PC-9 (cell line): ENCODE results near the gene FAM184A. TPM values are rescaled to one million over a fixed set of nuclear protein-coding genes. Genes with fewer than 3 reads are reported as not detected.

ENCODE experiments used
- BruUV-seq: library from RNA; stranded (reverse); fragments of 400-500 nt; replicated peaks from 2 replicates; lab custom pipeline; 2021; lab: Mats Ljungman, UMichigan
- CTCF ChIA-PET: fragments of 300-600 bp; sonication (Branson Sonifier 250); formaldehyde crosslinking; loops from one replicate; lab custom pipeline; 2022; ENCODE audit warnings: antibody characterized with exemption; lab: Charles Lee
- POLR2A ChIA-PET: fragments of 300-600 bp; sonication (Branson Sonifier 250); formaldehyde crosslinking; loops from one replicate; lab custom pipeline; 2022; ENCODE audit warnings: antibody characterized with exemption; ENCODE audit not compliant: unreplicated experiment; lab: Charles Lee
- DNase-seq, 2 experiments: peaks; one replicate each; pipeline versions ENCODE4 v3.0.0 to v3.0.0-alpha.2; 2015 to 2022; ENCODE audit warnings: mixed read lengths in 1 of 2
- H2AFZ ChIP-seq: fragments of 200-600 bp; sonication (generic); 2 replicates; pipeline ENCODE4 v1.8.1; 2017; ENCODE audit warnings: antibody characterized with exemption
- H3F3A ChIP-seq: fragments of 200-600 bp; sonication (generic); 2 replicates; pipeline ENCODE4 v1.8.1; 2017; ENCODE audit warnings: antibody characterized with exemption, mild to moderate bottlenecking, low read depth; ENCODE audit not compliant: insufficient read depth
- H3K27ac ChIP-seq: fragments of 200-600 bp; sonication (generic); 2 replicates; pipeline ENCODE4 v1.6.1; 2016; ENCODE audit warnings: mixed run types
- H3K27me3 ChIP-seq: fragments of 200-600 bp; sonication (generic); 2 replicates; pipeline ENCODE4 v1.6.1; 2016; ENCODE audit warnings: low read depth, mixed run types; ENCODE audit not compliant: insufficient read depth
- H3K36me3 ChIP-seq: fragments of 200-600 bp; sonication (generic); 2 replicates; pipeline ENCODE4 v1.6.1; 2016; ENCODE audit warnings: low read depth, mixed run types
- H3K4me1 ChIP-seq: fragments of 200-600 bp; sonication (generic); replicated peaks from 2 replicates; pipeline ENCODE4 v1.6.1; 2016; ENCODE audit warnings: mixed run types; ENCODE audit not compliant: insufficient read depth
- H3K4me2 ChIP-seq: fragments of 200-600 bp; sonication (generic); 2 replicates; pipeline ENCODE4 v1.6.1; 2017; ENCODE audit warnings: mixed run types
- H3K4me3 ChIP-seq: fragments of 200-600 bp; sonication (generic); 2 replicates; pipeline ENCODE4 v1.6.1; 2016; ENCODE audit warnings: mixed run types
- H3K79me2 ChIP-seq: fragments of 200-600 bp; sonication (generic); 2 replicates; pipeline ENCODE4 v1.6.1; 2017; ENCODE audit warnings: low read depth, mixed run types
- H3K9me2 ChIP-seq: fragments of 200-600 bp; sonication (generic); 2 replicates; pipeline ENCODE4 v1.8.1; 2017; ENCODE audit warnings: mild to moderate bottlenecking; ENCODE audit not compliant: insufficient read depth
- H3K9me3 ChIP-seq: fragments of 200-600 bp; sonication (generic); 2 replicates; pipeline ENCODE4 v1.8.1; 2016; ENCODE audit warnings: low read depth; ENCODE audit not compliant: insufficient read depth
- H4K20me1 ChIP-seq: fragments of 200-600 bp; sonication (generic); 2 replicates; pipeline ENCODE4 v1.8.1; 2017; ENCODE audit not compliant: insufficient read depth
- CTCF ChIP-seq: fragments of 200-600 bp; sonication (generic); conservative IDR thresholded peaks from 2 replicates; pipeline ENCODE4 v1.6.1; 2017; ENCODE audit warnings: mixed run types, antibody characterized with exemption, mild to moderate bottlenecking, moderate library complexity
- EZH2 ChIP-seq: fragments of 200-600 bp; sonication (generic); IDR thresholded peaks from 2 replicates; pipeline ENCODE4 v1.8.0; 2017; ENCODE audit warnings: antibody characterized with exemption, low read depth
- intact Hi-C: fragments of 100-400 bp; cut with micrococcal nuclease; formaldehyde crosslinking; loops from one replicate; pipeline ENCODE4 v1.10.0; 2022; ENCODE audit not compliant: unreplicated experiment
- total RNA-seq: library from RNA; stranded (reverse); gene quantifications from 2 replicates; pipeline ENCODE4 v1.2.3, GENCODE V29; 2021

FAM184A gene
- total RNA-seq, 1 experiment from 2014 or later, result 0.85 TPM

GRCh38 chr6:119065382-119065781, 13.1 kb downstream of the FAM184A start:
- no peak overlapping the region for H2AFZ ChIP-seq
- H3K27me3 ChIP-seq, result no peaks in the 10 kb centered on the region
- no peaks in the 10 kb centered on the region for H3K9me3 ChIP-seq
- ChIA-PET CTCF (no interaction called here), POLR2A (no interaction called here)
- BruUV-seq, result no TSS peak
- H3K27ac ChIP-seq, result no peak overlapping the region
- H4K20me1 ChIP-seq, result no peaks in the 10 kb centered on the region; the same call in 1 of the 2 replicates
- H3K79me2 ChIP-seq, result no peaks in the 10 kb centered on the region
- no peaks in the 10 kb centered on the region for H3K4me1 ChIP-seq
- H3K4me2 ChIP-seq, result no peak overlapping the region
- no peak overlapping the region for H3K4me3 ChIP-seq
- no peak for DNase-seq
- H3K9me2 ChIP-seq, result no peaks in the 10 kb centered on the region
- no peak for TF ChIP-seq EZH2
- TF ChIP-seq CTCF, result no peak
- intact Hi-C loops, result no loop called here
- no peaks in the 10 kb centered on the region for H3K36me3 ChIP-seq
- no peaks in the 10 kb centered on the region for H3F3A ChIP-seq

- H3K27me3 ChIP-seq, result no peaks in the 10 kb centered on the region
- no peaks in the 10 kb centered on the region for H3K79me2 ChIP-seq
- H3K9me3 ChIP-seq, result no peaks in the 10 kb centered on the region
- H3K4me3 ChIP-seq, result no peak overlapping the region
- no peaks in the 10 kb centered on the region for H3K9me2 ChIP-seq
- H3K4me2 ChIP-seq, result no peak overlapping the region
- H3K4me1 ChIP-seq, result no peaks in the 10 kb centered on the region
- BruUV-seq, result no TSS peak
- TF ChIP-seq CTCF (no peak), EZH2 (no peak)
- intact Hi-C loops, result no loop called here
- DNase-seq, result no peak
- H3F3A ChIP-seq, result no peaks in the 10 kb centered on the region
- no peak overlapping the region for H3K27ac ChIP-seq
- ChIA-PET POLR2A (no interaction called here), CTCF (no interaction called here)
- no peak overlapping the region for H2AFZ ChIP-seq
- H3K36me3 ChIP-seq, result no peaks in the 10 kb centered on the region
- H4K20me1 ChIP-seq, result no peaks in the 10 kb centered on the region; the same call in 1 of the 2 replicates
Measured at GRCh38 chr6:119063491-119063890, 15.0 kb downstream of the FAM184A start.

GRCh38 chr6:119061215-119061614, 17.2 kb downstream of the FAM184A start:
- H3K79me2 ChIP-seq, result no peaks in the 10 kb centered on the region
- no peak overlapping the region for H2AFZ ChIP-seq
- H3K36me3 ChIP-seq, result no peaks in the 10 kb centered on the region
- POLR2A ChIA-PET, result no interaction called here
- no peaks in the 10 kb centered on the region for H3F3A ChIP-seq
- no peaks in the 10 kb centered on the region for H3K27me3 ChIP-seq
- no peak overlapping the region for H3K27ac ChIP-seq
- H3K4me2 ChIP-seq, result no peak overlapping the region
- no peak for DNase-seq
- no peaks in the 10 kb centered on the region for H3K9me2 ChIP-seq
- no peaks in the 10 kb centered on the region for H3K9me3 ChIP-seq
- intact Hi-C loops, result no loop called here
- no peaks in the 10 kb centered on the region for H4K20me1 ChIP-seq
- TF ChIP-seq EZH2 (no peak), CTCF (no peak)
- H3K4me1 ChIP-seq, result no peaks in the 10 kb centered on the region
- CTCF ChIA-PET, result no interaction called here
- H3K4me3 ChIP-seq, result no peak overlapping the region
- no TSS peak for BruUV-seq
